Vagina (tissue), 2 donors: Measurements from ENCODE around the gene PLOD1.

ENCODE experiments used
- POLR2A ChIP-seq, 2 donors: fragments of 450-650 bp; IDR thresholded peaks; one replicate each; pipeline ENCODE4 v1.6.1; 2017; ENCODE audit warnings: antibody characterized with exemption in 2 of 2, mild to moderate bottlenecking in 2 of 2, moderate library complexity in 2 of 2
- TF ChIP-seq, protein P1 (sequence below), 3 experiments: fragments of 450-650 bp in 2 of 3; fragments of 200-600 bp in 1 of 3; sonication (generic) in 1 of 3; IDR thresholded peaks; one replicate each; pipeline ENCODE4 v1.5.1; 2017 to 2019; ENCODE audit warnings: antibody characterized with exemption in 3 of 3, mild to moderate bottlenecking in 2 of 3, moderate library complexity in 2 of 3

DNA sequence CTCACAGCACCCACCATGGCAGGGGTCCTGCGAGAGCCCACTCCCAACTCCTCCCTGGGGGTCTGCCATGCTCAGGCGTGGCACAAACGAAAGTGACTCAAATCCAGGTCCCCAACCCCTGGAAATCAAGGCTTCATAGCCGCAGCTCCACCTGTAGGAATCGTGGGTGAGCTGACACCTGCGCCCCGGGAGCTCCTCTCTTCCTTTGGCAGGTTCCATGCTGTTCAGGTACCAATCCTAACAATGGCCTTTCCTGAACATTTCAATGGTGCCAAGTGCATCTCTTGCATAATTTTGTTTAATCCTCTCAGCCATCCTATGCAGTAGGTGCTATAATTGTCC lies 46.9 kb upstream of the PLOD1 start:
- TF ChIP-seq, protein P1, sequence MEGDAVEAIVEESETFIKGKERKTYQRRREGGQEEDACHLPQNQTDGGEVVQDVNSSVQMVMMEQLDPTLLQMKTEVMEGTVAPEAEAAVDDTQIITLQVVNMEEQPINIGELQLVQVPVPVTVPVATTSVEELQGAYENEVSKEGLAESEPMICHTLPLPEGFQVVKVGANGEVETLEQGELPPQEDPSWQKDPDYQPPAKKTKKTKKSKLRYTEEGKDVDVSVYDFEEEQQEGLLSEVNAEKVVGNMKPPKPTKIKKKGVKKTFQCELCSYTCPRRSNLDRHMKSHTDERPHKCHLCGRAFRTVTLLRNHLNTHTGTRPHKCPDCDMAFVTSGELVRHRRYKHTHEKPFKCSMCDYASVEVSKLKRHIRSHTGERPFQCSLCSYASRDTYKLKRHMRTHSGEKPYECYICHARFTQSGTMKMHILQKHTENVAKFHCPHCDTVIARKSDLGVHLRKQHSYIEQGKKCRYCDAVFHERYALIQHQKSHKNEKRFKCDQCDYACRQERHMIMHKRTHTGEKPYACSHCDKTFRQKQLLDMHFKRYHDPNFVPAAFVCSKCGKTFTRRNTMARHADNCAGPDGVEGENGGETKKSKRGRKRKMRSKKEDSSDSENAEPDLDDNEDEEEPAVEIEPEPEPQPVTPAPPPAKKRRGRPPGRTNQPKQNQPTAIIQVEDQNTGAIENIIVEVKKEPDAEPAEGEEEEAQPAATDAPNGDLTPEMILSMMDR (IDR thresholded peaks at IDR 0.05), result no peak
- no peak for TF ChIP-seq POLR2A (IDR thresholded peaks at IDR 0.05)
